CD4-positive, alpha-beta T cell treated with Interleukin-15 for 4 hours (primary cell): ENCODE measurements around the gene MYO16.
"Not testable (repeated sequence)": the region's sequence is repeated elsewhere in the genome, so short reads cannot be mapped to it uniquely, and the experiment has no call there.

Experiments
- DNase-seq: peaks from one replicate; pipeline ENCODE4 v3.0.0-alpha.2; 2020; ENCODE audit warnings: low spot score

The MYO16 gene

GRCh38 chr13:108742701-108743451, 113.5 kb downstream of the MYO16 start:
- no peak for DNase-seq

- no peak for DNase-seq
Observed at GRCh38 chr13:108743522-108743921, 114.1 kb downstream of the MYO16 start.

- no peak for DNase-seq
Observed at GRCh38 chr13:108747843-108748242, 118.4 kb downstream of the MYO16 start.

GRCh38 chr13:108752276-108752675, 122.9 kb downstream of the MYO16 start:
- no peak for DNase-seq

- no peak for DNase-seq
Observed at GRCh38 chr13:108755083-108755482, 125.7 kb downstream of the MYO16 start.

GRCh38 chr13:108760129-108760528, 130.7 kb downstream of the MYO16 start:
- DNase-seq: no peak

- DNase-seq: no peak
Observed at GRCh38 chr13:108760541-108760940, 131.1 kb downstream of the MYO16 start.

GRCh38 chr13:108768035-108768434, 138.6 kb downstream of the MYO16 start:
- no peak for DNase-seq

GRCh38 chr13:108769213-108770070, 140.0 kb downstream of the MYO16 start:
- no peak for DNase-seq

- no peak for DNase-seq
Observed at GRCh38 chr13:108775597-108775996, 146.2 kb downstream of the MYO16 start.

GRCh38 chr13:108776650-108777049, 147.2 kb downstream of the MYO16 start:
- no peak for DNase-seq

- DNase-seq: no peak
Observed at GRCh38 chr13:108777421-108778420, 148.3 kb downstream of the MYO16 start.

GRCh38 chr13:108779308-108779707, 149.9 kb downstream of the MYO16 start:
- DNase-seq: no peak

- no peak for DNase-seq
Observed at GRCh38 chr13:108780706-108781105, 151.3 kb downstream of the MYO16 start.

GRCh38 chr13:108781312-108781711, 151.9 kb downstream of the MYO16 start:
- DNase-seq: no peak

GRCh38 chr13:108782480-108782879, 153.1 kb downstream of the MYO16 start:
- DNase-seq: not testable (repeated sequence)

- no peak for DNase-seq
Observed at GRCh38 chr13:108785844-108786243, 156.4 kb downstream of the MYO16 start.

GRCh38 chr13:108786456-108787200, 157.2 kb downstream of the MYO16 start:
- no peak for DNase-seq

- DNase-seq: no peak
Observed at GRCh38 chr13:108787700-108788414, 158.4 kb downstream of the MYO16 start.

- no peak for DNase-seq
Observed at GRCh38 chr13:108789476-108789875, 160.1 kb downstream of the MYO16 start.

- no peak for DNase-seq
Observed at GRCh38 chr13:108795841-108796240, 166.4 kb downstream of the MYO16 start.
